GM21529 (cell line): ENCODE results near the gene PNMA5.

Experiments
- ATAC-seq: cut with Tn5 transposase; IDR thresholded peaks from one replicate; pipeline ENCODE4 v1.9.1; 2021; ENCODE audit not compliant: unreplicated experiment

Gene PNMA5

DNA sequence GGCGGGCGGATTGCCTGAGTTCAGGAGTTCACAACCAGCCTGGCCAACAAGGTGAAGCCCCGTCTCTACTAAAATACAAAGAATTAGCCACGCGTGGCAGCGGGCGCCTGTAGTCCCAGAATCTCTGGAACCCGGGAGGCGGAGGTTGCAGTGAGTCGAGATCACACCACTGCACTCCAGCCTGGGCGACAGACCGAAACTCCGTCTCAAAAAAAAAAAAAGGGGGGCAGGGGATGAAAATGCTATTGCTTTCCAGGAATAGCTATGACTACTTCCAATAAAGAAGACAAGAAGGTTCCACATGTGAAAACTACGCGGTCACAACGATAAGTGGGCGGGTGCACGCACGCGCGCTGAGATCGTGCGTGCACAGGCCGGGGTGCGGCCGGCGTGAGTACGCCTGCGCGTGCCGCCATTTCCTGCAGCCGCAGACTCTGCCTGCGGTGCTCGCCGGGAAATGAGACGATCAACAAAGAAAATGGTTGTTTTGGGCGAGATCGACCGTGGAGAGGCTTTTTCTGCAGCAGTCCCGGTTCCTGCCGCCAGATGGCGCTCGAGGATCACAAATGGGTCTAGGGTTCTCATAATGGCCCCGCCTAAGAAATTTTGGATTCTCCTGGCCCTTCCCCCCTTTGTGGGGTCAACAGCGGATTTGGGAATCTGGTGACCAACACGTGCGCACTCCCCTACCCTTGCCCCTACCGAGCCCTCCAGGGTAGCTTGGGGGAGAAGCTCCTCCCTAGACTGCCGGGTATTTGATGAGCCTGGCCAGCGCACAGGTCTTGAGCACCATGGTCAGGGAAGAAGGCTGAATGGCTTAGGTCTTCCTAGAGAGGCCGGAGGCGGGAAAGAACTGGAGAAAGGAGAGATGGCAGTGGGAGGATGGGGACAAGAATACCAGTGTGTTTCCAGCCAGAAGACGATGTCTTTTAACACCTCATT lies 35.1 kb downstream of the PNMA5 start:
- peak; percentile 93 for ATAC-seq

DNA sequence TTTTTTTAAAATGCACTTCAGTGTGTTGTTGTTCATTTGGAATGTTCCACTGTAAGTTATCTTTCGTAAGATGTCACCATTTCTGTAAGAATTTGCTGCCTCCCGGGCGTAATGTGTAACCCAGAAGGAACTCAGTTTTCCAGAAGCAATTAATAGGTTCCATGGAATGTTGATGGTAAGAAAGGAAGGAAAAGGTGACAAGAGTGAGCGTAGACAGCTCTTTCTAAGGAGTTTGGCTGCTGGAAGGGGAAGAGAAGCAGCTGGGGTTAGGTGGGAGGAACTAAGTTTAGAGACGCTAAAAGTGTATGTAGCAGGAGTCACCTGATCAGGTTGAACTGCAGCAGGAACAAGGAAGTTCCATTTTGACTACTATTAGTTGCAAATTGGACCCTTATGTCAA lies 35.9 kb downstream of the PNMA5 start:
- ATAC-seq, result no peak

DNA sequence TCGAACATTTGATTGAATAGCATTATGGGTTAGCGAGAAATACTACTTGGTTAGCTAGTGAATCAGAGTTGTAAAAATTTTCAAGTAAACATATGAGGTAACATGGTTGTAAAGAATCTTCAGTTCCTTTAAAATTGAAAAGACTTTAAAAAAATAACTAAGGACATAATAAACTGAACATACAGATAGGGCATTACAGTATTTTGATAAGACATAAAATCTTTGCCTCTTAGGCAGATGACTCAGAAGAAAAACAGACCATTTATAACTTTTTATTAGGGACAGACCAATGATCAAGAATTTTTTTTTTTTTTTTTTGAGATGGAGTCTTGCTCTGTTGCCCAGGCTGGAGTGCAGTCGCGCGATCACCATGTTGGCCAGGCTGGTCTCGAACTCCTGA lies 43.1 kb downstream of the PNMA5 start:
- ATAC-seq, result no peak

DNA sequence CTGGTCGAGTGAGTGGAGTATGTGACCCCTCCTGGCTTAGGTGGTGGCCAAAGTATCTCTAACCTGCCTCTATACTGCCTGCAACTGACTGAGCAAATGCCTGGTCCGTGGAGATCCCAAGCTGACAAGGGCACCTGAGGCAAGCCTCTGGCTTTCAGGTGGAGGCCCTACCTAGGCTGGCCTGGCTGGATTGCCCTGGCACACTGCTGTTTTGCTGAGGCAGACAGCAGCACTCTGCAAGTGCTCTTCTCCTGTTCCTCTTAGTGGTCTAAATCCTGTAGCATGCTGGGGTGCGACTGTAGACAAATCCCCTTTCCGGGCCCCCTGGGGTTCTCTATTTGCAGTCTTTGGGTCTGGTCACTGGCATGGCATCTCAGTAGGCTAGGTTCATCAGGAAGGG lies 44.8 kb downstream of the PNMA5 start:
- no peak for ATAC-seq

DNA sequence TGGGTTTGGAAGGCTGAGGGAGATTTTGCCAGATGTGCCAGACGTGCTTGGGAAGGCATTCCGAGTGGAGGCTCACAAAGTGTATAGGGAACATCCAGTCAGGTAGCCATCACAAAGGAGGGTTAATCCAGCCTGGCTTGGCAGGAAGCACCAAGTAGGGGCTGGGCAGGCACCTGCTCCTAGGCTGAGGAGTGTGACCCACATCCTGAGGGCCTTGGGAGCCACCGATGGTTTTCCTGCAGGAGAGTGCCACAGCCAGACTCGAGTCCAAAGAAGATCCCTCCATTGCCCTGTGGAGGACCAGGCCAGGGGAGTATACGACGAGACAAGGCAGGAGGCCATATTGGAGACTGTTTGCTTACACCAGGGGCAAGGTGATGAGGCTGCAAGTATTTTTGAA lies 47.2 kb downstream of the PNMA5 start:
- no peak for ATAC-seq

DNA sequence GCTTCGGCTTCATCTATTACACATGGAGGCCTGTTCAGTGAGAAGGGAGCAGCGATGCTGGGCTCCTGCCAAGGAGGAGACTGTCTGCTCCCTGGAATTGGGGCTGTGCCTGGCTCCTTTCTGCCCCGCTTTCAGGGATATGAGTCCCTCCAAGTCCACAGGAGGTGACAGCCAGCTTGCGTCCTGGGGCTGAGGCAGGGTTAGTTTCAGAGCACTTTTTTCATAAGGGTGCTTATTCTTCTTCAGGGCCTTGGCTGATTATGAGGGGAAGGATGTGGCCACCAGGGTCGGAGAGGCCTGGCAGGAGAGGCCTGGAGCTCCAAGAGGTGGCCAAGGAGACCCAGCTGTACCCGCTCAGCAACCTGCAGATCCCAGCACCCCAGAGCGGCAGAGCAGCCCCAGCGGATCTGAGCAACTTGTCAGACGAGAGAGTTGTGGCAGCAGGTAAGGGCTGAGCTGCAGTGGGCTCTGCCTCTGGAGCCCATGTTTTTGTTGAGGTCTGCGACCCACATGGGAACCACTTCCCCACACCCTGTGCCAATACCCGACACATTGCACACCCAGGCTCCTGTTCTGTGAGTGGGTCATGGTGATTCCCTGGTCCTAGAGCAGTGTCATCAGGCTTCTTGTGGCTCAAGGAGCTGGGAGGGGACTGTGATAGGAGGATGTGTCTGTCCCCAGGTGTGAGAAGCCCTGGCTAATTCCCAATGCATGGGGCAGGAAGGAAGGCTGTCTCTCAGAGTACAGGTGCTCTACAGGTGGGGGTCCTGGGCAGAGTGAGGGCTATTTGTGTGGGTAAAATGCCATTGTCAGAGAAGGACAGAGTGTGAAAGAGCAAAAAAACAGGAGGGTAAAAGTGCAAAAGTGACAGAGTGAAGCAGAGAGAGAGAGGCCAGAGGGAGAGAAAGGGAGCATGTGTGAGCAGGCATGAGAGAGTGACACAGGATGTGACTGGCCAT lies 48.6 kb downstream of the PNMA5 start:
- no peak for ATAC-seq

DNA sequence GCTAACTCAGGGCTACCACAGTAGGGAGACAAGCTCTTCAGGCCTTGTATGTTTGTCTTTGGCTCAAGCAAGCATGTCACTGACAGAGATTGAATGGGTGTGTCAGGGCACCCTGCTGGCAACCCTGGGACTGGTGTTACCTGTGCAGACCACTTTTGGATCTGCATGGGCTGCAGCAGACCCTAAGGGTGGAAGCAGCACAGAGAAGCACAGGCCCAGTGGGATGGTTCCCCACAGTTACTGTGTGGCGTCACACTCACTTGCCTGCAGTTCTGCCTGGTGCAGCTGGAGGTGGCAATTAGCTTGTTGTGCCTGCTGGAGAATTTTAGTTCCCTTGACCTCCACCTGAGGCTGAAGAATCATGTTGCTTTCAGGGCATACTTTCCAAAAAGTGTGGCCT lies 50.1 kb downstream of the PNMA5 start:
- ATAC-seq, result no peak

DNA sequence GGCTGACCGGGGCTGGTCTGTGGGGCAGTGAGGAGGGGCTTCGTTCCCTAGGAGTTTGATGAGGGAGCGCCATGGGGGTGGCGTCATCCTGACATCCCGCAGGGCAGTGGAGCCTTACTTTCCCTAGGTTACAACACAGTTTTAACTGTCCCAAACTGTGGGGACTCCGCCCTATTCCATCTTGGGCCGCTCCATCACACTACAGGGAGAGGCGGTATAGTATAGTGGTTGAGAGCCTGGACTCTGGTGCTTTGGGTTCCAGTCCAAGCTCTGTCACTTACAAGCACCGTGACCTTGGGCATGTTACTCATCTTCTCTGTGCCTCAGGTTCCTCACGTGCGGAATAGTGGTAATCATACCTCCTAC lies 51.9 kb downstream of the PNMA5 start:
- ATAC-seq, result no peak

DNA sequence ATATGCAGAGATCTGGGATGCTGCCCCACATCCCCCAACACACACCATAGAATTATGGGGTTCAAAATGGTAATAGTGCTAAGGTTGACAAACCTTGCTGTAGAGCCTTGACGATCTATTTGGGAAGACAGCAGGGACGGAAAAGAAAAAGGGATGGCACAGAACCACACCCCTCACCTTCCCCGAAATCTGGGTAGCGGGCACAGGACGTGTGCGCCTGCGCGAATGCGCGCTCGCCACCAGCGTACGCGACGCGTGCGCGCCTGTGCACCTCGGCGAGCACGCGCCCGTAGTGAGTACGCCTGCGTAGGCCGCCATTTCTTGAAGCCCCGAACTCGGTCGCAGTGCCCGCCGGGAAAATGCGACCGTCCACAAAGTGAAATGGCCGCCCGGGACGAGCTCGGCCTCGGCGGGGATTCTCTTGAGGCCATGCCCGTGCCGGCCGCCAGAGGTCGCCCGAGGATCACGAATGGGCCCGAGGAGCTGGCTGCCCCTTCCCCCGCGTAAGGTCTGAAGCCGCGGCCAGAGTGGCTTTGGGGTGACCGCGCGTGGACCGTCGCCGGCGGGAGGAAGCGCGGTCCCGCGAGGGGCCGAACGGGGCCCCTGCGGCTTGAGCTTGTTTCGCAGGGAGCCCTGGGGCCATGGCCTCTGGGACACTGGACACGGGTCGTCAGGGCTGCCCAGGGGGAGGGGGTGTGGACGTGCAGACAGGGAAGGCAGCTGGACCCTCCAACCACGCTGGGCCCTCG lies 52.4 kb downstream of the PNMA5 start:
- peak; percentile 86 for ATAC-seq
